Fibroblast of gingiva (primary cell): Measurements from ENCODE around the gene ATXN1.
A peak's percentile ranks its signal among the peaks of the same experiment; 100 is the strongest.
"Not testable (repeated sequence)": the region's sequence is repeated elsewhere in the genome, so short reads cannot be mapped to it uniquely, and the experiment has no call there.

Source experiments
- DNase-seq: peaks from one replicate; pipeline ENCODE4 v3.0.0-alpha.2; 2011; ENCODE audit warnings: low read depth

The ATXN1 gene

GRCh38 chr6:16473184-16473907, 287.9 kb downstream of the ATXN1 start:
- no peak for DNase-seq

- peak; percentile 52 for DNase-seq
Measured at GRCh38 chr6:16472349-16473069, 288.8 kb downstream of the ATXN1 start.

GRCh38 chr6:16471910-16472297, 289.4 kb downstream of the ATXN1 start:
- DNase-seq: no peak

GRCh38 chr6:16471222-16471909, 289.9 kb downstream of the ATXN1 start:
- no peak for DNase-seq

- DNase-seq: no peak
Measured at GRCh38 chr6:16470502-16471221, 290.6 kb downstream of the ATXN1 start.

GRCh38 chr6:16468991-16469615, 292.2 kb downstream of the ATXN1 start:
- no peak for DNase-seq

GRCh38 chr6:16466800-16467553, 294.3 kb downstream of the ATXN1 start:
- DNase-seq: no peak

- no peak for DNase-seq
Measured at GRCh38 chr6:16464045-16464444, 297.2 kb downstream of the ATXN1 start.

- not testable (repeated sequence) for DNase-seq
Measured at GRCh38 chr6:16463246-16463645, 298.0 kb downstream of the ATXN1 start.

GRCh38 chr6:16461491-16461890, 299.8 kb downstream of the ATXN1 start:
- no peak for DNase-seq

GRCh38 chr6:16459472-16459871, 301.8 kb downstream of the ATXN1 start:
- DNase-seq: not testable (repeated sequence)

- DNase-seq: no peak
Measured at GRCh38 chr6:16452348-16452747, 308.9 kb downstream of the ATXN1 start.

- DNase-seq: no peak
Measured at GRCh38 chr6:16450821-16451220, 310.4 kb downstream of the ATXN1 start.

- peak; percentile 70 for DNase-seq
Measured at GRCh38 chr6:16450285-16450684, 311.0 kb downstream of the ATXN1 start.

GRCh38 chr6:16446273-16446672, 315.0 kb downstream of the ATXN1 start:
- DNase-seq: no peak

GRCh38 chr6:16442031-16442430, 319.2 kb downstream of the ATXN1 start:
- DNase-seq: no peak

GRCh38 chr6:16441262-16441661, 320.0 kb downstream of the ATXN1 start:
- no peak for DNase-seq

GRCh38 chr6:16440636-16441212, 320.5 kb downstream of the ATXN1 start:
- no peak for DNase-seq

- DNase-seq: peak; percentile 51
Measured at GRCh38 chr6:16438718-16439591, 322.3 kb downstream of the ATXN1 start.

- no peak for DNase-seq
Measured at GRCh38 chr6:16437984-16438383, 323.3 kb downstream of the ATXN1 start.
